K562 (cell line): ENCODE data around the gene GPR152. TPM values are rescaled to one million over a fixed set of nuclear protein-coding genes. Genes with fewer than 3 reads are reported as not detected.
A peak's percentile ranks its signal among the peaks of the same experiment; 100 is the strongest.

Experiments
- ARHGAP35 ChIP-seq: fragments of 450-650 bp; IDR thresholded peaks from 2 replicates; pipeline ENCODE4 v1.6.1; 2018; ENCODE audit not compliant: partially characterized antibody
- ATF1 ChIP-seq, 2 experiments: fragments of 450-650 bp in 1 of 2; IDR thresholded peaks; 2 replicates each; pipeline ENCODE4 v1.6.1; 2016; ENCODE audit warnings: missing compliant biosample characterization in 1 of 2, missing genetic modification characterization in 1 of 2
- ATF7 ChIP-seq: fragments of 450-650 bp; IDR thresholded peaks from 2 replicates; pipeline ENCODE4 v1.7.1; 2014; ENCODE audit warnings: mild to moderate bottlenecking, moderate library complexity
- GMEB1 ChIP-seq: fragments of 250-450 bp; sonication (Bioruptor Pico); IDR thresholded peaks from 2 replicates; pipeline ENCODE4 v1.4.0; 2020; ENCODE audit warnings: mild to moderate bottlenecking
- HMG20A ChIP-seq: fragments of 450-650 bp; formaldehyde crosslinking; conservative IDR thresholded peaks from 2 replicates; pipeline ENCODE4 v1.4.0; 2020; ENCODE audit warnings: mild to moderate bottlenecking, mixed read lengths
- IFI16 ChIP-seq: fragments of 250-450 bp; sonication (Bioruptor Pico); IDR thresholded peaks from 2 replicates; pipeline ENCODE4 v2.1.2; 2022; ENCODE audit warnings: mild to moderate bottlenecking, inconsistent platforms
- LCOR ChIP-seq: sonication (generic); formaldehyde crosslinking; IDR thresholded peaks from 2 replicates; pipeline ENCODE4 v1.8.0; 2022; ENCODE audit warnings: mild to moderate bottlenecking, missing genetic modification reagents
- MEF2A ChIP-seq: IDR thresholded peaks from 2 replicates; pipeline ENCODE4 v1.6.1; 2011; ENCODE audit warnings: low read depth, mild to moderate bottlenecking, low read length, moderate library complexity; ENCODE audit not compliant: control insufficient read depth
- PTTG1 ChIP-seq: fragments of 450-650 bp; IDR thresholded peaks from 2 replicates; pipeline ENCODE4 v1.6.1; 2016; ENCODE audit warnings: low read depth, mild to moderate bottlenecking, missing genetic modification characterization, missing compliant biosample characterization
- U2AF2 ChIP-seq: fragments of 200-400 bp; formaldehyde crosslinking; optimal IDR thresholded peaks from 2 replicates; pipeline ENCODE3; 2017; ENCODE audit warnings: low read depth, mild to moderate bottlenecking, low read length
- WHSC1 ChIP-seq: IDR thresholded peaks from one replicate; pipeline ENCODE4 v1.6.1; 2012; ENCODE audit warnings: low read length, control low read depth, inconsistent platforms
- ZNF197 ChIP-seq: fragments of 200-800 bp; sonication (Bioruptor generic); IDR thresholded peaks from 2 replicates; pipeline ENCODE4 v1.6.1; 2016; ENCODE audit warnings: low read depth, missing genetic modification characterization, missing compliant biosample characterization
- ZNF511 ChIP-seq: sonication (generic); formaldehyde crosslinking; IDR thresholded peaks from 2 replicates; pipeline ENCODE4 v1.8.0; 2022; ENCODE audit warnings: mild to moderate bottlenecking, missing genetic modification reagents
- ZNF778 ChIP-seq: fragments of 450-650 bp; formaldehyde crosslinking; IDR thresholded peaks from 2 replicates; pipeline ENCODE4 v1.4.0; 2020; ENCODE audit warnings: mild to moderate bottlenecking, moderate library complexity
- ZSCAN32 ChIP-seq: fragments of 450-650 bp; formaldehyde crosslinking; IDR thresholded peaks from 2 replicates; pipeline ENCODE4 v1.4.0; 2020; ENCODE audit warnings: mild to moderate bottlenecking, moderate library complexity
- polyA plus RNA-seq, 8 experiments: library from polyadenylated mRNA; depleted of rRNA in 4 of 8; stranded (reverse) in 5 of 8; unstranded in 3 of 8; fragments of >200 nt; fragmentation: Nextera tagmentation in 2 of 8; fragmentation: Illumina TruSeq in 1 of 8; extraction: Ambion mirVana in 2 of 8; extraction: Trizol in 1 of 8; gene quantifications; 2 replicates each; pipeline versions ENCODE4 v1.2.1 to v1.2.3, GENCODE V29; 2011 to 2014; ENCODE audit warnings: inconsistent platforms in 1 of 8, missing spikeins in 1 of 8
- total RNA-seq, 7 experiments: library from RNA; depleted of rRNA in 6 of 7; stranded (reverse); fragments of >200 nt in 6 of 7; fragmentation: Illumina TruSeq in 2 of 7; extraction: Trizol in 2 of 7; gene quantifications; 2 replicates each; pipeline versions ENCODE4 v1.2.1 to v1.2.3, GENCODE V29; 2011 to 2021; ENCODE audit warnings: low replicate concordance in 1 of 7
- TF ChIP-seq, protein P1 (sequence below): fragments of 250-450 bp; sonication (Bioruptor Pico); IDR thresholded peaks from 2 replicates; pipeline ENCODE4 v1.5.0; 2022; ENCODE audit warnings: mild to moderate bottlenecking
- TF ChIP-seq, protein P2 (sequence below): fragments of 250-450 bp; sonication (Bioruptor Pico); IDR thresholded peaks from 2 replicates; pipeline ENCODE4 v1.6.1; 2021; ENCODE audit warnings: mild to moderate bottlenecking
- TF ChIP-seq, protein P3 (sequence below): fragments of 150-350 bp; conservative IDR thresholded peaks from 2 replicates; pipeline ENCODE4 v1.6.1; 2014; ENCODE audit warnings: low read length
- TF ChIP-seq, protein P4 (sequence below): fragments of 450-650 bp; formaldehyde crosslinking; IDR thresholded peaks from 2 replicates; pipeline ENCODE4 v1.4.0; 2020; ENCODE audit warnings: mild to moderate bottlenecking, moderate library complexity

The GPR152 gene
- total and polyA plus RNA-seq, 9 of the 15 experiments (the other 6 are each of a cell fraction or from before 2014, with no cell fraction given) = not detected

GRCh38 chr11:67463680-67464410, 11.3 kb upstream of the GPR152 start (continued):
- TF ChIP-seq, protein P1, sequence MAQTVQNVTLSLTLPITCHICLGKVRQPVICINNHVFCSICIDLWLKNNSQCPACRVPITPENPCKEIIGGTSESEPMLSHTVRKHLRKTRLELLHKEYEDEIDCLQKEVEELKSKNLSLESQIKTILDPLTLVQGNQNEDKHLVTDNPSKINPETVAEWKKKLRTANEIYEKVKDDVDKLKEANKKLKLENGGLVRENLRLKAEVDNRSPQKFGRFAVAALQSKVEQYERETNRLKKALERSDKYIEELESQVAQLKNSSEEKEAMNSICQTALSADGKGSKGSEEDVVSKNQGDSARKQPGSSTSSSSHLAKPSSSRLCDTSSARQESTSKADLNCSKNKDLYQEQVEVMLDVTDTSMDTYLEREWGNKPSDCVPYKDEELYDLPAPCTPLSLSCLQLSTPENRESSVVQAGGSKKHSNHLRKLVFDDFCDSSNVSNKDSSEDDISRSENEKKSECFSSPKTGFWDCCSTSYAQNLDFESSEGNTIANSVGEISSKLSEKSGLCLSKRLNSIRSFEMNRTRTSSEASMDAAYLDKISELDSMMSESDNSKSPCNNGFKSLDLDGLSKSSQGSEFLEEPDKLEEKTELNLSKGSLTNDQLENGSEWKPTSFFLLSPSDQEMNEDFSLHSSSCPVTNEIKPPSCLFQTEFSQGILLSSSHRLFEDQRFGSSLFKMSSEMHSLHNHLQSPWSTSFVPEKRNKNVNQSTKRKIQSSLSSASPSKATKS (CRISPR knock-in tag) = no peak
- TF ChIP-seq PTTG1 (tag) (no peak), ZNF197 (CRISPR knock-in tag) (no peak), ATF1 (CRISPR knock-in tag; IDR thresholded peaks at IDR 0.05) (peak; percentile 72; the same call in 1 of the 2 replicates), ATF1 (tag; IDR thresholded peaks at IDR 0.05) (peak; percentile 95), GMEB1 (no peak), LCOR (CRISPR knock-in tag) (no peak; the same call in 1 of the 2 replicates), MEF2A (no peak), ZSCAN32 (no peak), IFI16 (CRISPR knock-in tag) (no peak), ZNF778 (no peak), HMG20A (CRISPR knock-in tag) (no peak), ZNF511 (peak; percentile 43; the same call in 1 of the 2 replicates), WHSC1 (no peak), ATF7 (peak; percentile 78), ARHGAP35 (no peak), U2AF2 (no peak)
- TF ChIP-seq, protein P2, sequence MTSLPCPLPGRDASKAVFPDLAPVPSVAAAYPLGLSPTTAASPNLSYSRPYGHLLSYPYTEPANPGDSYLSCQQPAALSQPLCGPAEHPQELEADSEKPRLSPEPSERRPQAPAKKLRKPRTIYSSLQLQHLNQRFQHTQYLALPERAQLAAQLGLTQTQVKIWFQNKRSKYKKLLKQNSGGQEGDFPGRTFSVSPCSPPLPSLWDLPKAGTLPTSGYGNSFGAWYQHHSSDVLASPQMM = no peak
- TF ChIP-seq, protein P3, sequence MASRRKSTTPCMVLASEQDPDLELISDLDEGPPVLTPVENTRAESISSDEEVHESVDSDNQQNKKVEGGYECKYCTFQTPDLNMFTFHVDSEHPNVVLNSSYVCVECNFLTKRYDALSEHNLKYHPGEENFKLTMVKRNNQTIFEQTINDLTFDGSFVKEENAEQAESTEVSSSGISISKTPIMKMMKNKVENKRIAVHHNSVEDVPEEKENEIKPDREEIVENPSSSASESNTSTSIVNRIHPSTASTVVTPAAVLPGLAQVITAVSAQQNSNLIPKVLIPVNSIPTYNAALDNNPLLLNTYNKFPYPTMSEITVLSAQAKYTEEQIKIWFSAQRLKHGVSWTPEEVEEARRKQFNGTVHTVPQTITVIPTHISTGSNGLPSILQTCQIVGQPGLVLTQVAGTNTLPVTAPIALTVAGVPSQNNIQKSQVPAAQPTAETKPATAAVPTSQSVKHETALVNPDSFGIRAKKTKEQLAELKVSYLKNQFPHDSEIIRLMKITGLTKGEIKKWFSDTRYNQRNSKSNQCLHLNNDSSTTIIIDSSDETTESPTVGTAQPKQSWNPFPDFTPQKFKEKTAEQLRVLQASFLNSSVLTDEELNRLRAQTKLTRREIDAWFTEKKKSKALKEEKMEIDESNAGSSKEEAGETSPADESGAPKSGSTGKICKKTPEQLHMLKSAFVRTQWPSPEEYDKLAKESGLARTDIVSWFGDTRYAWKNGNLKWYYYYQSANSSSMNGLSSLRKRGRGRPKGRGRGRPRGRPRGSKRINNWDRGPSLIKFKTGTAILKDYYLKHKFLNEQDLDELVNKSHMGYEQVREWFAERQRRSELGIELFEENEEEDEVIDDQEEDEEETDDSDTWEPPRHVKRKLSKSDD = no peak
- TF ChIP-seq, protein P4, sequence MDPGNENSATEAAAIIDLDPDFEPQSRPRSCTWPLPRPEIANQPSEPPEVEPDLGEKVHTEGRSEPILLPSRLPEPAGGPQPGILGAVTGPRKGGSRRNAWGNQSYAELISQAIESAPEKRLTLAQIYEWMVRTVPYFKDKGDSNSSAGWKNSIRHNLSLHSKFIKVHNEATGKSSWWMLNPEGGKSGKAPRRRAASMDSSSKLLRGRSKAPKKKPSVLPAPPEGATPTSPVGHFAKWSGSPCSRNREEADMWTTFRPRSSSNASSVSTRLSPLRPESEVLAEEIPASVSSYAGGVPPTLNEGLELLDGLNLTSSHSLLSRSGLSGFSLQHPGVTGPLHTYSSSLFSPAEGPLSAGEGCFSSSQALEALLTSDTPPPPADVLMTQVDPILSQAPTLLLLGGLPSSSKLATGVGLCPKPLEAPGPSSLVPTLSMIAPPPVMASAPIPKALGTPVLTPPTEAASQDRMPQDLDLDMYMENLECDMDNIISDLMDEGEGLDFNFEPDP (CRISPR knock-in tag) = 0 out of 2 replicates have a peak, but pooled peaks have one; percentile 37
